ENCODE measurements around the gene ADRA2C. TPM values are rescaled to one million over a fixed set of nuclear protein-coding genes. Genes with fewer than 3 reads are reported as not detected.

Gene ADRA2C
- polyA plus RNA-seq, 1 of the 3 experiments (the other 2 are of a cell fraction) = 0.15 TPM

- Histone ChIP-seq H3K4me2 (no peak overlapping the region), H3K9me2 (no peaks in the 10 kb centered on the region), H2AFZ (ENCODE audit: low read depth) (no peak overlapping the region), H3K27ac (ENCODE audit: low read depth in 2 of 2, low read length in 1 of 2) (peak overlapping the region in 1 of 2 experiments; percentile 36; a peak in 1 of 4 replicates), H3K27me3 (ENCODE audit: insufficient read depth) (no peaks in the 10 kb centered on the region), H3K36me3 (replicated peaks in 1 of 2; ENCODE audit: control insufficient read depth in 1 of 2, insufficient read depth in 2 of 2, low read length in 1 of 2) (no peaks in the 10 kb centered on the region), H4K20me1 (ENCODE audit: insufficient read depth) (no peaks in the 10 kb centered on the region), H3K9me3 (no peaks in the 10 kb centered on the region), H3K4me3 (ENCODE audit: low read depth in 2 of 2, low read length in 1 of 2) (no peak overlapping the region), H3K4me1 (ENCODE audit: control insufficient read depth in 1 of 2, insufficient read depth in 2 of 2, low read depth in 1 of 2, low read length in 1 of 2) (peaks cover 0 to 62% of the 10 kb centered on the region in 2 experiments; a peak in 2 of 4 replicates), H3K79me2 (ENCODE audit: insufficient read depth) (no peaks in the 10 kb centered on the region), H3F3A (replicated peaks; ENCODE audit: insufficient read depth) (no peaks in the 10 kb centered on the region), H3K9ac (no peak overlapping the region)
- no peak for DNase-seq
- ChIA-PET POLR2A (interaction anchor here (0.8 kb wide), 1 partner anchor 22 kb away, joined by 3 read pairs; the partner anchor contains the start of gene ADRA2C), CTCF (interaction anchor here (9.7 to 12.6 kb wide), 2 partner anchors 21 to 89 kb away, joined by 144 to 179 read pairs; partner anchors contain the start of gene ADRA2C)
- 72% methylated on average over 13 of the region's 13 CpGs for WGBS (ENCODE audit: low lambda C conversion rate)
- TF ChIP-seq CHD2 (IDR thresholded peaks at IDR 0.05; ENCODE audit: low read length, partially characterized antibody) = no peak
- no peak for TF ChIP-seq YY1 (IDR thresholded peaks at IDR 0.05; ENCODE audit: low read depth)
- no peak for TF ChIP-seq RFX5 (IDR thresholded peaks at IDR 0.05; ENCODE audit: low read length)
- no peak for TF ChIP-seq JUND (IDR thresholded peaks at IDR 0.05)
- no peak for TF ChIP-seq RXRA (IDR thresholded peaks at IDR 0.05; ENCODE audit: borderline replicate concordance, low read depth)
- TF ChIP-seq REST (IDR thresholded peaks at IDR 0.05; ENCODE audit: low read depth, low read length) = no peak
- no peak for TF ChIP-seq TCF12 (IDR thresholded peaks at IDR 0.05)
- no peak for TF ChIP-seq NRF1 (IDR thresholded peaks at IDR 0.05; ENCODE audit: low read depth, low read length)
These were observed 22.1 kb downstream of the ADRA2C start for GRCh38 chr4:3788366-3788660.

GRCh38 chr4:3789587-3789986, 23.4 kb downstream of the ADRA2C start:
- Histone ChIP-seq H3K9me2 (no peaks in the 10 kb centered on the region), H3K4me1 (ENCODE audit: control insufficient read depth in 1 of 2, insufficient read depth in 2 of 2, low read depth in 1 of 2, low read length in 1 of 2) (peaks cover 0 to 56% of the 10 kb centered on the region in 2 experiments; a peak in 2 of 4 replicates), H3F3A (replicated peaks; ENCODE audit: insufficient read depth) (no peaks in the 10 kb centered on the region), H3K9ac (no peak overlapping the region), H2AFZ (ENCODE audit: low read depth) (no peak overlapping the region), H3K27ac (ENCODE audit: low read depth in 2 of 2, low read length in 1 of 2) (peak overlapping the region in 1 of 2 experiments; percentile 60; a peak in 1 of 4 replicates), H3K27me3 (ENCODE audit: insufficient read depth) (no peaks in the 10 kb centered on the region), H3K79me2 (ENCODE audit: insufficient read depth) (no peaks in the 10 kb centered on the region), H4K20me1 (ENCODE audit: insufficient read depth) (no peaks in the 10 kb centered on the region), H3K36me3 (replicated peaks in 1 of 2; ENCODE audit: control insufficient read depth in 1 of 2, insufficient read depth in 2 of 2, low read length in 1 of 2) (no peaks in the 10 kb centered on the region), H3K4me2 (no peak overlapping the region), H3K9me3 (no peaks in the 10 kb centered on the region), H3K4me3 (ENCODE audit: low read depth in 2 of 2, low read length in 1 of 2) (no peak overlapping the region)
- ChIA-PET POLR2A (no interaction called here), CTCF (interaction anchor here (0.6 to 12.6 kb wide), 9 partner anchors 9 to 459 kb away, joined by 3 to 179 read pairs (median 4); partner anchors contain the start of gene ADRA2C)
- no peak for DNase-seq
- TF ChIP-seq PBX3 (IDR thresholded peaks at IDR 0.05) = no peak
- no peak for TF ChIP-seq MXI1 (IDR thresholded peaks at IDR 0.05; ENCODE audit: low read depth, low read length)
- WGBS (ENCODE audit: low lambda C conversion rate) = 38% methylated on average over 9 of the region's 9 CpGs
